ENCODE results near the gene IGSF9.

IGSF9 gene

GRCh38 chr1:159974350-159974965 is 29.0 kb upstream of the IGSF9 start:
- H3K4me3 ChIP-seq (ENCODE audit: low read depth, low read length), result no peak overlapping the region
- no peak for DNase-seq (ENCODE audit: low read depth)
- TF ChIP-seq, protein P1, sequence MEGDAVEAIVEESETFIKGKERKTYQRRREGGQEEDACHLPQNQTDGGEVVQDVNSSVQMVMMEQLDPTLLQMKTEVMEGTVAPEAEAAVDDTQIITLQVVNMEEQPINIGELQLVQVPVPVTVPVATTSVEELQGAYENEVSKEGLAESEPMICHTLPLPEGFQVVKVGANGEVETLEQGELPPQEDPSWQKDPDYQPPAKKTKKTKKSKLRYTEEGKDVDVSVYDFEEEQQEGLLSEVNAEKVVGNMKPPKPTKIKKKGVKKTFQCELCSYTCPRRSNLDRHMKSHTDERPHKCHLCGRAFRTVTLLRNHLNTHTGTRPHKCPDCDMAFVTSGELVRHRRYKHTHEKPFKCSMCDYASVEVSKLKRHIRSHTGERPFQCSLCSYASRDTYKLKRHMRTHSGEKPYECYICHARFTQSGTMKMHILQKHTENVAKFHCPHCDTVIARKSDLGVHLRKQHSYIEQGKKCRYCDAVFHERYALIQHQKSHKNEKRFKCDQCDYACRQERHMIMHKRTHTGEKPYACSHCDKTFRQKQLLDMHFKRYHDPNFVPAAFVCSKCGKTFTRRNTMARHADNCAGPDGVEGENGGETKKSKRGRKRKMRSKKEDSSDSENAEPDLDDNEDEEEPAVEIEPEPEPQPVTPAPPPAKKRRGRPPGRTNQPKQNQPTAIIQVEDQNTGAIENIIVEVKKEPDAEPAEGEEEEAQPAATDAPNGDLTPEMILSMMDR (conservative IDR thresholded peaks at IDR 0.05; ENCODE audit: low read depth, low read length), result no peak

- no peak overlapping the region for H3K4me3 ChIP-seq (ENCODE audit: low read depth, low read length)
- no peak for DNase-seq (ENCODE audit: low read depth)
- TF ChIP-seq, protein P1 (conservative IDR thresholded peaks at IDR 0.05; ENCODE audit: low read depth, low read length), result no peak
Measured at GRCh38 chr1:159973350-159973940, 28.0 kb upstream of the IGSF9 start.

DNA sequence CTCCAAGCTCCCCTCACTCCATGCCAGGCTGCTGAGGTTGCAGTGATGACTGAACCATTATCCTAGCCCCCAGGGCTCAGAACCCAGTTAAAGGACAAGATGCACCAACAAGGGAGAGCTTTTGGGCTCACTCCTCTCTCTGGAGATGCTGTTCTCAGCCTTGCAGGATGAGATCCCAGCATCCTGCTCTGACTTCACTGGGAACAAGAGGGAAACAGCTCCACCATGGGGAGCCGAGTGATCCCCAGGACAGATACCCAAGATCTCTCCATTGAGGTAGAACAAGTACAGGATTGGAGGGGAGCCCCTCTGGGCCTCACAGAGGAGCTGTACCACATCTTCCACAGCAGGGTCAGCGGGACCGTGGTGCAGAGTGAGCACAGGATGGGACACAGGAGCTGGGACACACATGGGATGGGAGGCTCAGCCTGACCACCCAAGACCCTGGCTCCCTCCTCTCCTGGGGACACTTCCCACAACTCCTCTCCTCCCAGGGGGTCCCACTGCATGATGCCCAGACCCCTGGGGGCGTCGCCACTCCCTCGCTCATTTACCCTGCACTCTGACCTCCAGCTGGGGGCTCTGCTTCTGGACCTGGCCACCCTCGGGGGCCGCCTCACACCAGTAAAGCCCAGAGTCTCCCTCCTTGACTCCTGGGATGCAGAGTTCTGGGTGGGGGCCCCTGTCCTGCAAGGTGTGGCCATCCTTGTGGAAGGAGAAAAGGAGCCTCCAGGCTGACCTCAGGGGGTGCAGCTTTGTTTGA is 27.2 kb upstream of the IGSF9 start:
- H3K4me3 ChIP-seq (ENCODE audit: low read depth, low read length), result no peak overlapping the region
- TF ChIP-seq, protein P1 (conservative IDR thresholded peaks at IDR 0.05; ENCODE audit: low read depth, low read length), result no peak
- DNase-seq (ENCODE audit: low read depth), result no peak

GRCh38 chr1:159970932-159971342 is 25.5 kb upstream of the IGSF9 start:
- TF ChIP-seq, protein P1 (conservative IDR thresholded peaks at IDR 0.05; ENCODE audit: low read depth, low read length), result no peak
- no peak for DNase-seq (ENCODE audit: low read depth)
- no peak overlapping the region for H3K4me3 ChIP-seq (ENCODE audit: low read depth, low read length)

- DNase-seq (ENCODE audit: low read depth), result no peak
- TF ChIP-seq, protein P1 (conservative IDR thresholded peaks at IDR 0.05; ENCODE audit: low read depth, low read length), result no peak
- H3K4me3 ChIP-seq (ENCODE audit: low read depth, low read length), result no peak overlapping the region
Measured at GRCh38 chr1:159968901-159969300, 23.5 kb upstream of the IGSF9 start.

GRCh38 chr1:159965263-159965662 is 19.9 kb upstream of the IGSF9 start:
- H3K4me3 ChIP-seq (ENCODE audit: low read depth, low read length), result no peak overlapping the region
- no peak for DNase-seq (ENCODE audit: low read depth)
- TF ChIP-seq, protein P1 (conservative IDR thresholded peaks at IDR 0.05; ENCODE audit: low read depth, low read length), result no peak
